Activated CD8-positive, alpha-beta T cell treated with anti-CD3 and anti-CD28 coated beads for 36 hours (primary cell): ENCODE data around the gene WWC2. TPM values are rescaled to one million over a fixed set of nuclear protein-coding genes. Genes with fewer than 3 reads are reported as not detected.
"Not testable (repeated sequence)": the region's sequence is repeated elsewhere in the genome, so short reads cannot be mapped to it uniquely, and the experiment has no call there.

Source experiments
- ATAC-seq: fragments of 200-7000 bp; cut with Tn5 transposase; one replicate; pipeline ENCODE4 v1.10.0; 2021; ENCODE audit warnings: mild to moderate bottlenecking, moderate library complexity
- CTCF ChIA-PET: fragments of 350-600 bp; sonication (Branson Sonifier 250); formaldehyde crosslinking; loops from one replicate; lab custom pipeline; 2021; ENCODE audit warnings: antibody characterized with exemption; lab: Charles Lee
- POLR2A ChIA-PET: fragments of 350-600 bp; sonication (Branson Sonifier 250); formaldehyde crosslinking; loops from one replicate; lab custom pipeline; 2021; ENCODE audit warnings: antibody characterized with exemption; lab: Charles Lee
- DNase-seq: peaks from one replicate; pipeline ENCODE4 v3.0.0-alpha.2; 2020
- H3K27ac Mint-ChIP-seq: one replicate; pipeline ENCODE4 v1.8.0; 2021; ENCODE audit warnings: mild to moderate bottlenecking, mixed read lengths
- H3K27me3 Mint-ChIP-seq: one replicate; pipeline ENCODE4 v1.8.0; 2021; ENCODE audit warnings: mixed read lengths
- H3K36me3 Mint-ChIP-seq: one replicate; pipeline ENCODE4 v1.8.0; 2021; ENCODE audit warnings: low read depth, mixed read lengths
- H3K4me1 Mint-ChIP-seq: one replicate; pipeline ENCODE4 v1.8.0; 2021; ENCODE audit warnings: low read depth, mixed read lengths
- H3K4me3 Mint-ChIP-seq: one replicate; pipeline ENCODE4 v1.8.0; 2021; ENCODE audit warnings: mild to moderate bottlenecking, moderate library complexity, mixed read lengths
- H3K9me3 Mint-ChIP-seq: one replicate; pipeline ENCODE4 v1.8.0; 2021; ENCODE audit warnings: mixed read lengths
- CTCF ChIP-seq: fragments of 200-600 bp; IDR thresholded peaks from one replicate; pipeline ENCODE4 v1.8.0; 2022; ENCODE audit warnings: antibody characterized with exemption, mild to moderate bottlenecking
- intact Hi-C: fragments of 100-400 bp; cut with micrococcal nuclease; formaldehyde crosslinking; loops from one replicate; pipeline ENCODE4 v1.10.0; 2022
- total RNA-seq, 2 experiments: library from RNA; stranded (reverse); gene quantifications; one replicate each; pipeline ENCODE4 v1.2.3, GENCODE V29; 2021

Gene WWC2
- total RNA-seq, 2 experiments from 2014 or later, result 1.9 TPM

GRCh38 chr4:183186813-183187212 is 87.8 kb downstream of the WWC2 start:
- intact Hi-C loops, result no loop called here
- H3K9me3 Mint-ChIP-seq, result peaks cover 7% of the 10 kb centered on the region
- H3K27me3 Mint-ChIP-seq, result peaks cover 12% of the 10 kb centered on the region
- no peak for TF ChIP-seq CTCF
- no peak overlapping the region for H3K4me3 Mint-ChIP-seq
- ChIA-PET CTCF (no interaction called here), POLR2A (no interaction called here)
- H3K27ac Mint-ChIP-seq, result no peak overlapping the region
- DNase-seq (no peak), ATAC-seq (no peak)
- no peaks in the 10 kb centered on the region for H3K36me3 Mint-ChIP-seq
- H3K4me1 Mint-ChIP-seq, result peaks cover 4% of the 10 kb centered on the region

- CTCF ChIA-PET, result no interaction called here
- Mint-ChIP-seq H3K27ac (no peak overlapping the region), H3K4me3 (no peak overlapping the region), H3K36me3 (no peaks in the 10 kb centered on the region), H3K9me3 (no peaks in the 10 kb centered on the region), H3K4me1 (no peaks in the 10 kb centered on the region), H3K27me3 (peaks cover 15% of the 10 kb centered on the region)
- POLR2A ChIA-PET, result interaction anchor here (1.2 kb wide), 1 partner anchor 71 kb away, joined by 4 read pairs; no protein-coding TSS in a partner anchor
- DNase-seq (no peak), ATAC-seq (no peak)
- intact Hi-C loops, result no loop called here
- TF ChIP-seq CTCF, result no peak
Observed at GRCh38 chr4:183190900-183191527, 92.0 kb downstream of the WWC2 start.

GRCh38 chr4:183191630-183192029 is 92.6 kb downstream of the WWC2 start:
- TF ChIP-seq CTCF, result no peak
- no peaks in the 10 kb centered on the region for H3K9me3 Mint-ChIP-seq
- intact Hi-C loops, result no loop called here
- H3K36me3 Mint-ChIP-seq, result no peaks in the 10 kb centered on the region
- CTCF ChIA-PET, result no interaction called here
- H3K27me3 Mint-ChIP-seq, result peaks cover 10% of the 10 kb centered on the region
- no peaks in the 10 kb centered on the region for H3K4me1 Mint-ChIP-seq
- no peak overlapping the region for H3K27ac Mint-ChIP-seq
- DNase-seq (no peak), ATAC-seq (no peak)
- H3K4me3 Mint-ChIP-seq, result no peak overlapping the region
- POLR2A ChIA-PET, result interaction anchor here (1.2 kb wide), 1 partner anchor 71 kb away, joined by 4 read pairs; no protein-coding TSS in a partner anchor

GRCh38 chr4:183192571-183192970 is 93.5 kb downstream of the WWC2 start:
- H3K9me3 Mint-ChIP-seq, result no peaks in the 10 kb centered on the region
- ATAC-seq (no peak), DNase-seq (no peak)
- H3K27ac Mint-ChIP-seq, result no peak overlapping the region
- no peak for TF ChIP-seq CTCF
- H3K4me3 Mint-ChIP-seq, result no peak overlapping the region
- POLR2A ChIA-PET, result no interaction called here
- intact Hi-C loops, result no loop called here
- peaks cover 10% of the 10 kb centered on the region for H3K27me3 Mint-ChIP-seq
- no peaks in the 10 kb centered on the region for H3K36me3 Mint-ChIP-seq
- no peaks in the 10 kb centered on the region for H3K4me1 Mint-ChIP-seq
- CTCF ChIA-PET, result no interaction called here

GRCh38 chr4:183193730-183194338 is 94.8 kb downstream of the WWC2 start:
- POLR2A ChIA-PET, DNase-seq, H3K9me3 Mint-ChIP-seq, H3K27ac Mint-ChIP-seq, H3K27me3 Mint-ChIP-seq, H3K36me3 Mint-ChIP-seq, intact Hi-C loops, ATAC-seq, H3K4me3 Mint-ChIP-seq, CTCF ChIA-PET, H3K4me1 Mint-ChIP-seq: not testable (repeated sequence)
